ENCODE results near the gene CASQ2.

The CASQ2 gene

DNA sequence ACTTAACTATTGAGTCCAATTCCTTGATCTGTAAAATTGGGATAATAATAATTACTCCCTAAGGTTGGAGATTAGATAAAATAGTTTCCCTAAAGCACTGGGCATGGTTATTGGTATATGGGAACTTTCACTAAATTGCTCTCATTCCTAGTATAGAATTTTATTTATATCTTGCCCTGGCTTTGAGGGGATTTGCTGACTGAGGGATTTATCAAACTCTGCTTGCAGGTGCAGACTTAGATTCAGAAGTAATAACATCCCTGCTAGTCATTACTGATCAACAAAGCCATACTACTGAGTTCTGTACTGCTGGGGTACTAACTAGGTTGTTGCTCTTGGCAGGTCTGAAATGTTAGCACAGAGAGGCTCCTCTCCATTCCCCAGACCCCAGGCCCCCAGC, 41.9 kb downstream of the CASQ2 start:
- no peak for DNase-seq

DNA sequence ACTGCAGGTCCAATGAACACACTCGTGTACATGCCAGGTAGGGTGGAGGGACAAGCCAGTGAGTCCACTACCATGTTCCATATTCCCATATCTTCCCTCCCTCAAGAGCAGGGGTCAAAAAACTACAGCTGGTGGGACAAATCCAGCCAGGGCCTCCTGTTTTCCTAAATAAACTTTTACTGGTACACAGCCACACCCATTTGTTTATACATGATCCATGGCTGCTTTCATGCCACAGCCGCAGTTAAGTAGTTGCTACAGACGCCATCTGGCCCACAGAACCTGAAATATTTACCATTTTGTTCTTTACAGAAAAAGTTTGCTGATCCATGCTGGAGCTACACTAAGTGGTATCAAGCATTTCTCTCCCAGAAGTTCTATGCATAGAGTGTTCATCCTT, 42.4 kb downstream of the CASQ2 start:
- DNase-seq: no peak

DNA sequence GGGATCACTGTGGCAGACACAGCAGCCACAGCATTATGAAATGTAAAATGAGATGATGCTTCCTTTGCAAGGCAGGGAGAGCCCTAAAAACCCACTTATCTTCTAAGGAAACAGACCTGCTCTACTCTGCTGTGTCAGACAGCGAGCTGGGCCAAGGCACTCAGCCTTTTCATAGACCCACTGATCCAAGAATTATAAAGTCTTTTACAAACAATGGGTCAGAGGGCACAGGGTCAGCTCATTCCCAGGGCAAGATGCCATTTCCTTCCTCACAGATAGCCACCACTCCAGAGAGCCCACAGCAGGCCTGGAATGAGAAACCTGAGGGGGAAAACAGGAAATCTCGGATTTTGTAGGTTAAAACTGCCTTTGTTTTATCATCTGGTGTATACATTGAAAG, 42.9 kb downstream of the CASQ2 start:
- no peak for DNase-seq

DNA sequence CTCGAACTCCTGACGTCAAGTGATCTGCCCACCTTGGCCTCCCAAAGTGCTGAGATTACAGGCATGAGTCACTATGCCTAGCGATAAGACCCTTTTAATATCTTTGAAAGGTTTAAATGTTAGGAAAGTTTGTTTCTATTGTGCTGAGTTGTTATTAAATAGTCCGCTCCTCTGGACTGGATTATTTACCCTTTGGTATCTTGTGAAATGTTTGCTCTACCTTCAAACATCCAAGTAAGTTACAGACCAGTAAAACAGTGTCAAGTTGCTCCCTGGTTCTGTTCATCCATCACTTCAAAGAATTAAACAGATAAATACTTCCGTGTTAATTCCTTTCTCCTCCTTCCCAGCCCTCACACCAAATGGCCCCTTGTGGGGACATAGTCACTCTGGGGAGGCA, 44.8 kb downstream of the CASQ2 start:
- no peak for DNase-seq

DNA sequence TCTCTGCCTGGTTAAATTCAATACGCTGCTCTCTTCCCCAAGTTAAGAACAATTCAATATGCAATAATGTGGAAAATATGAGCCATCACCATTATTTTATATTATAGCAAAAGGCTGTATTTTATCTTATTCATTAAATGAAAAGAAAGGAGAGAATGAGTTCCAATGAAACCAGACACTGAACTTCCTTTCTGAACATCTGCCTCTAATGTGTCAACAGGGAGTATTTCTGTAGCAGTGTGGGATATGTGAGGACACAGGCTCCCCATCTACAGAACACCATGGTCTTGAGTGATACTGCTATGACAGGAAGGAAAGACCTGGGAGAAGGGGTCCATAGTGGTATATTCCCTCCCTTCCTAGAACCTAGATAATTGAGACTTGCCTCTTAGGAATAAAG, 46.3 kb downstream of the CASQ2 start:
- no peak for DNase-seq

DNA sequence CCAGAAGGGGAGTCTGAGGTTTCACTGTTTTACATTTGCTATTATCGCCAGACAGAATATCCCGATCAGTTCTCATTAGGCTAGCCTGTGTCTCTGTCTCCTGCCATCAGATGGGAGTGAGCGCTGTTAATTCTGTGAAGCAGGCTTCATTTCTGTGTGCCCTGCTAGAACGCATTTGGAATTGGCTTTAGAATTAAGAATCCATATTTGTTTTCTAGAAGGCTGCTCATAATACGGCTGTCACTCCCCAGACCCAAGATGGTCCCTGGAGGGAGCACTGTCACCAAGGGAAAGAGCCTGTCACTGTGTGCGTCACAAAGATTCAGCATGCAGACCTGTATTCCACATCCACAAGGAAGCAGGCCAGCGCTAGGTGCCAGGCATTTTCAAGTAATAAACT, 49.2 kb downstream of the CASQ2 start:
- no peak for DNase-seq

DNA sequence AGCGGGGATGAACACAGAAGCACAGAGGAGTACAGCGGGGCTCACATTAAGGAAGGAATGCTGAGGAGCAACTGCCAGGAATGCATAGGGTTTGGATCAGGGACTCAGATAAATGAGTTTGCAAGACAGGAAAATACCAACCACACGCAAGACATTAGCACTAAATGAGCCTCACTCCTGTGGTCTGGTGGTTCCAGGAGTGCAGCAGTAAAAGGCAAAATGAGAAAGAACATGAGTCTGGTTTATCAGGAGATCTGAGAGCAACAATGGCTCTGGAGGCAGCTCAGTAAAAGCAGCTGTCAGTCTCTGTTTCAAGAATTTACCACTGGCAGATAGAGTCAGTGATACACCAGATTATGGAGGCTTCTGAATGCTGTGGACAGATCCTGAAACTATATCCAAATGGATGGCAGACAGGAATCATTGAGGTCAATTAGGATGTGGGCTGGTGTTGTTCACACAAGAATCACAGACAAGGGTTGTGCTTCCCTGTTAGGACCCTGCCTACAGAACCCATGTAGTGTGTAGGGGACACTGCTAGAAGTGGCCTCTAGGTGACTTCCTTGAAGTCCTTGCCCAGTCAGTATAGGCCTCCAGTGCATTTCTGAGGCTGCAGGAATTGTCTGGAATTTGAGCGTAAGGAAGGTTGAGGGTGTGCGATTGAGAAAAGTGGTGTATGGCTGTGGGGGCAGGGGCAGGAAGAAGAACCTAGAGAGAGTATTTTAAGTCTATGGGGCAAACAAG, 50.3 kb downstream of the CASQ2 start:
- DNase-seq: no peak

DNA sequence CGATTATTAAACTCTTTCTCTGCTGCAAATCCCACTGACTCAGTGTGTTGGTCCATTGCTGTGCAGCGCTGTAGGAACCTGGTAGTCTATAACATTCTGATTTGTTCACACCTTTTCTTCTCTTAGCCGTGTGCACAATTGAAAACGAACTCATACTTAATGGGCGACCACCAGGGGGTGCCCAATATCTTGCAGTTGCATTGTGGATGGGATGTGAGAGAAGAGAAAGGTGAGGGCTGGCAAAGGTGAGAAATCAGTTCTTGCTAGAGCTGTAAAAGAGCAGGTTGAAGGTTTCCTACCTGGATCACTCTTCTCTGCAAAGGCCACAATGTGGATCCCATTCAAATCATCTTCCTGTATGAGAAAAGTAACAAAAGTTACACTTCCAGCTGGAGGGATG, 51.0 kb downstream of the CASQ2 start:
- DNase-seq: peak in 1 of 2 experiments; percentile 3

DNA sequence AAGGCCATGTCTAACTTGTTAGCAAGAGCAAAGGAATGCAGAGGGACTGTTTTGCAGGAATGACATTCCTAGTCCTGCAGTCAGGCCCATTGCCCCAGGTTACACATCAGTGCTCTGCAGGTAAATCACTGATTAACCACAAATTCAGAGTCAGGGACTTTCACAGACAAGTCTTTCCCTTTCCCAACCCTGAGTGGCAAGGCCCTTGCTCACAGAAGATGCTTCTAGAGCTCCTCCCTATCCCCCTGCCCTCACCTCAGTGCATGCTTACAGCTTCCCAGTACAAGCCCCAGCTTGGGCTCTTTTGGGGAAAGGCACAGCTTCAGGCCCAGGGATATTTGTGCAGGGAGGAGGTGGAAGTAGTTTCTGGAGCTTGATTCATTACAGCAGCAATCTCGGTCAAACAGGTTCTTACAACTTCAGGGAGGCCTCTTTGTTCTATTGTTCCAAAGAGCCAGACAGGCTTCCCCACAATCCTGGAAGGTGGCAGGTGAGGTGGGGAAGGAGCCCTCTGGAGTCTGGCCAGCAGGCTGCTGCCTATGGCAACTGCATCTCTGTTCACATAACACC, 53.9 kb downstream of the CASQ2 start:
- DNase-seq: no peak

DNA sequence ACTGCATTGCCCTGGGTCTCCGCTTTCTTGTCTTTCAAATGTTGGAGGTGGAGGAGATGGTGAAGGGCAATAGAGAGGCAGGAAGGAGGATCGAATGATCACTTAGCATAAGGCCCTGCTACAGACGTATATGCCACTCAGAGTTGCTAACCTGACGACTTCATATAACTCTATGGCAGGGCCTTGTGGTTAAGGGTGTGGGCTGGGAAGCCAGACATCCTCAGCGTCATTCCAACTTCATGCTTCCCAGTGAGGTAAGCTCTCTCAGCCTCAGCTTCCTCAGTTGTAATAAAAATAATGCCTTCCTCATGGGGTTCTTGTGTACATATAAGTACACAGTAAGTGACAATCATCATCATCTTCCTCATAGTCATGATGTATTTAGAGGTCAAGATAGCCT, 54.6 kb downstream of the CASQ2 start:
- DNase-seq: no peak

DNA sequence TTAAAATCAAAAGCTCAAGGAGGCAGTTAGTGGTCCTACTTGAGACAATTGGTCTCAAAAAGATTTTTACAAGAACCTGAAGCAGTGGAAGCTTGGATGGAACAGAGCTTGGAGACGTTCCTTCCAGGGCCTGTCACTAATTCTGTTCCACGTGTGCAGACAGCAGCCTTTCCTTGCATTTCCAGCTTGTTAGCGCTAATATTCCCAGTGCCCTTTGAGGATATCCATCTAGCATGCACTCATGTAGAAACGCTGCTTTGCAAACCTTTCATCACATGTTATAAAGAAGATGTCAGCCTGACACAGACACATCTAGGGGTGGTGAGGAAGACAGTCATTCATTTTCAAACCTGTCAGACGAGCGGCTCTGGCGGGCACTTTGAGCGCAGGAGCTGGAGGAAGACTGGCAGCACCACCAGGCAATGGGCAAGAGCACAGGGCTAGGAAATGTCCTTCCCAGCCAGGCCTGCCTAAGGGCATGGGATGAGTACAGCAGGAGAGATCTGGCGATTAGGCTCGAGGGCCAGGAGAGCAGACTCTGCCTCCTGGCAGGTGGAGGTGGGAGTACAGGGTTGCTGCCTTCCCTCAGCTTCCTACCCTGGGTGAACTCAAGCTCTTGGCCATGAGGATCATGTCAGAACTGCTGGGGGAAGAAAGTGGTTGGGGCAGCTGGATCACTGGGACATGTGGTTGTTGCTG, 55.5 kb downstream of the CASQ2 start:
- no peak for DNase-seq

DNA sequence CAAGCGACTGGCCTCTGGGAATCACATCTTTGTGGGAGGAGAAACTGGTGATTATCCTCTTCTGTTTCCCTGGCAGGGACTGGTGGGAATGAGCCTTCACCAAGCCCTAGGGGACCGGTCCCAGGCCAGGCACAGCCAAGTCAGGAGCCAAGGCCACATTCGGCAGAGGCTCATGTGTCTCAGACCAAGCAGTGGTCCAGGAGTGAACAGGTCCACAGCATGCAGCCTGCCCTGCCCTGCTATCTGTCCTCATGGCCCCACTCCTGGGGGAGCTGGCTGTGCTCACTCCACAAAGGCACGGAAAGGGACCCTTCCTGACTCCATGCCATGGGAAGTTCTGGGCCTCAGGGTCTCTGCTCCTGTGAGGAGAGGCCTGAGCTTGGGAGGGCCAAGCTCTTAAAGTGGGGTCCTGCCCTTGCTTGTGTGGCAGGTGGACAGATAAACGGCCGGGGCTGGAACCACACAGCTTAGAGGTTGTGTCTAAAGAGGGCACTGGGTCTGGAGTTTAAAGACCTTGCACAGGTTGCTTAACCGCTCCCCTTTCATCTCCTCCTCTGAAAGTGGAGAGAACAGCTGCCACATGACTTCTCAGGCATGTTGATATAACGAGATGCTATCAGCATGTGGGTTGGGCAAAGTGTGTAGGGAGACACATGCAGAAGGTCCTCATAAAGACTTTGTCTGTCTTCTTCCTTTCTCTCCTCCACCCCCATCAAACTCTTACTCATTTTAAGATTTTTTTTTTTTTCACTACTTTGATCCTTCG, 57.5 kb downstream of the CASQ2 start:
- no peak for DNase-seq

DNA sequence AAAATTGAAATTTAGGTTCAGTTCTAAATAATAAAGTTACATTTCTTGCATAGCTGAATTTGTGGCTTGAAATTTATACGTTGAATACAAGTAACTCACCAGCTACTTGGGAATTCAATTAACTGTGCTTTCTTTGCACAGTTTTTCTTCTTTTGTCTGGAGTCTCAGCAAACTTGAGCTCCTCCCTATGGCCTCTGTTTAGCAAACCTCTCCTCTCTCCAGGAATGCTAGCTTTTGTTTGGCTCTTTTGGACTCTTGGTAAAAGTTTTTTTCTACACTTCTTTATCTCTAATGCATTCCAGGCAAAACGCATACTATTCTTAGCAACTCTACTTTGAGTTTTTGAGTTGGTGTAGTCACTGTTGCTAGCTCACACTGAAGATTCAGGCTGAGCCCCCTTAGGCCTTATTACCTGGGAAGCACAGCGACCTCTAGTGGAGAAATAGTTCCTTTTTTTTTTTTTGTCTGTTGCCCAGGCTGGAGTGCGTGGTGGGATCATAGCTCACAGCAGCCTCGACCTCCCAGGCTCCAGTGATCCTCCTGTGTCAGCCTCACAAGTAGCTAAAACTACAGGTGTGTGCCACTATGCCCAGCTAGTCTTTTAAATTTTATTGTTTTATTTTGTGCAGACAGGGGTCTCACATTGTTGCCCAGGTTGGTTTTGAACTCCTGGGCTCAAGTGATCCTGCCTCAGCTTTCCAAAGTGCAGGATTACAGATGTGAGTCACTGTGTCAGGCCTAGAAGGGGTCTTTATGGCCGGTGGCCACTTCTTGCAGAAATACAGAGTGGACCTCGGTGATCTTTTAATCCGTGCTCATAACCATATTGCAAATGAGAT, 61.7 kb downstream of the CASQ2 start:
- no peak for DNase-seq

DNA sequence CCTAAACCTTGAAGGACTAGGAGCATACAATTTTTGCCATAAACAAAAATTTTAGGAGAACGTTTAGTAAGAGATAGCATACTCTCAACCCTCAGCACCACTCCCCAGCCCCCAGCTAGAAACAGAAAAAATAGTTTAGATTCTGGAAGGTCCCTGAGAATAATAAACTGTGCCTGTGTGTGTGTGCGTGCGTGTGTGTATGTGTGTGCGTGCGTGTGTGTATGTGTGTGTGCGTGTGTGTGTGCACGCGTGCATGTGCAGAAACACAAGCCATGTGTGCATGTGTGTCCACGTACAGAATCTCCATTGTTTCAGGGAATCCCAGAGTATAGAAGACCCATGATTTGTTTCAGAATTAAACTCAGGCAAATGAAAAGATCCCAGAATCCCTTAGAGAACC, 62.6 kb downstream of the CASQ2 start:
- no peak for DNase-seq

DNA sequence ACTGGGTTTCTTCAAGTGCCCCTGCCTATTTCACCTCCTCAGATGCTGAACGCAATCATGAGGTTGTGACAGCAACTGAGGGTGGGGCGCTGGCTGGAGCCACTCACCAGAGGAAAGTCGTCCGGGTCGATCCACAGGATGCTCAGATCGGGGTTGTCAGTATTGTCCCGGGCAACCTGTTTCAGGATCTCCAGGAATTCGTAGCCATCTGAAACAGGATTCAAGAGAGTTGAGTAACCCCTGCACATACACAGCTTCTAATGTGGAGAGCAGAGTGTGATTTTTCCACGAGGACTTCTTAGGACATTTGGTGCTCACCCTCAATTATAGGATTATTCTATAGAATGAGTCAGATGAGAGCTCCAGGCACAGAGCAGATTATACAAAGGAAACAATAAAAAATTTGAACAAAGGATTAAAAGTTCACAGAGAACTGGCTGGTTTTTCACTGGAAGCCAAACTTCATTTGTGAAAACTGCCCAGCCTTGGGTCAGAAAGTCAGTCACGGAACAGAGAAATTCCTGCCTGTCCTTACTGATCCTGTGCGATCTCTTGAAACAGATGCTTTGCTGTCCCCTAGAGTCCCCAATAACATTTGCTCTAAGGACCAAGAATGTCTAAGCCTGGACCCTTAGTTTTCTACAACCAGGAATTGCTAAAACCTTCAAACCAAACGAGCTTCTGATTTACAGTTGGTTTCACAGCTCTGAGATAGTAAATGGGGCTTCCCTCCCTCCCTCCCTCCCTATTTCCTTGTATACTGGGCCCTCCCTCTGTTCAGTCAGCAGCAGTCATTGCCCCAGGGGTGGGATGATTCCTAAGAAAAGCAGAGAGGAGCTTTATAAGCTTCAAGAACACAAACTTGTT, 63.2 kb downstream of the CASQ2 start:
- DNase-seq: no peak

DNA sequence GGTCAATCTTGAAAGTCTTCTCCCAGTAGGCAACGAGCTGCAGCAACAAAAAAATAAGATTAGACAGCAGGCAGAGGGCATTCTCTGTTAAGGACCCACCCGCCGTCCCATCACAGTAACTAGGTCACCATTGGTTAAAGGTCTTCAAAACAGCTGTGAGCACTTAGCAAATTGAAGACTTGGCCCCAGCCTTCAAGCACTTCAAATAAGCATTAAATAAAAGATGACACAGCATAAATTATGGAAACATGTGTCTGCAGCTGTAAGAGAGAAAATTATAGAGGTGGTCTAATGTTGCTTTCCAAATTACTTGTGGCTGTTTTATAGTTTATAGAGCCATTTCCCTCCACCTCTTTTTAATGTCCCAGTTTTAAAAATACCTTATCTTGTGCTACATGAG, 65.6 kb downstream of the CASQ2 start:
- DNase-seq: no peak

DNA sequence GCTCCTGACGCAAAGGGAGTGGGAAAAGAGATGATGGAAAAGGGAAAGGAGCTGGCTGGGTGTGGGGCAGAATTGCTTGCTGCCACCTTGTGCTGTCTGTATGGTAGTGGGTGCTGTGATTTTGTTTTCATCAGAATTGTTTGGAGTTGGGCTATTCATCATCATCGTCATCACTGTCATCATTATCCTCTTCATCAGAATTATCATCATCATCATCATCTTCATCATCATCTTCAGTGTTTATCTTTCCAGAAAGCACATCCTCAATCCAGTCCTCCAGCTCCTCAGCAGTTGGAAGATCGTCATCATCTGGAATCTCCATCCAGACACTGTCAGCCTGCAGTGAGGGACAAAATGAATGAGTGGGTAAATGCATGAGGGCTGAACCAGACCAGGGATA, 67.4 kb downstream of the CASQ2 start:
- DNase-seq: no peak

DNA sequence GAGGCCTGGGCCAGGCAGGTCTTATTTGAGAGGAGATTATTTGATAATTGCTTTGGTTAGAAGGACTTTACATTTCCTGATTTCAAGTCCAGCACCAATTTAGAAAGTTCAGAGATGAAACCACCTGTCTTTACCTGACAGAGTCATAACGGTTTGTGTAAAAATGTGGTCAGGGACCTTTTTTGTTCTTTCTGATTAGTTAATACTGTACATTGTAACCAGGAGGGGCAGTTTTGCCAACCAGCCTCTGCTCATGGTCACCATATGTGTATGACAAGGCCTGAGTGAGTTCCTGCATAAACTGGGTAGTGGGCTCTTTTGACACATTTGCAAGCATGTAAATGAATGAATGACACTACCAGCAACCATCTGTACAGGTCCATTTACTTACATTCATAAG, 70.9 kb downstream of the CASQ2 start:
- DNase-seq: no peak

DNA sequence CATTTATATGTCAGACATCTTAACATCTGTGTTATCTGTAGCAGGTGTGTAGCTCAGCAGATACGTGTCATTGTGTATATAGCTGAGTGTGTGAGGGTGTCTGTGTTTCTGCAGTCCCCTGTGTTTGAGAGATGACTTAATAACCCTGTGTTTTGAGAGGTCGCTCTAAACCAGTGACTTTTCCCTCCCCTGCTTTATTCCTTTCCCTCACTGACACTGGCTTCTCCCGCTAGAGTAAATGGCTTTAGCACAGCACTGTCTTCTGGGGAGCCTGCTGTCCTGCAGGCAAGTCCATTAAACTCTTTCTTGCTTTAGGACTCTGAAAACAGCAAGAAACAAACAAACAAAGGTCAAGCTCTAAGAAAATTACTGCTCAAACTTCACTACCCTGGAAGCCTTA, 73.7 kb downstream of the CASQ2 start:
- no peak for DNase-seq

DNA sequence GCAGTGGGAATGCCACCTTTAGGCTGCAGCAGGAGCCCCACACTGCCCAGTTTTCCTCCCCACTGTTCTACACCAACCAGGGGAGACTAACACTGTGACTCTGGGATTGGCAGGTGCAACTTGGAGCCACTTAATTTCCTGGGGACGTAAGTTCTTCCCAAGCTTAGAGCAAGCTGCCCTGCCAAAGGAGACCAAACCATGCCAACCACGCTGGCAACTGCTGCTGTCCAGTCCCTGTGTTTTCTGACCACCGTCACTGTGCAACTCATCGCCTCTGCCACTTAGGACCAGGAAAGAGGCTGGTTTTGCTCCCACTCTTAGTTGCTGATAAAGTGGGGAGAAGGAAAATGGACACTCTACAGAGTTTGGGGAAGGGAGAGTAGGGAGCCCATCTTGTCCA, 76.3 kb downstream of the CASQ2 start:
- no peak for DNase-seq

DNA sequence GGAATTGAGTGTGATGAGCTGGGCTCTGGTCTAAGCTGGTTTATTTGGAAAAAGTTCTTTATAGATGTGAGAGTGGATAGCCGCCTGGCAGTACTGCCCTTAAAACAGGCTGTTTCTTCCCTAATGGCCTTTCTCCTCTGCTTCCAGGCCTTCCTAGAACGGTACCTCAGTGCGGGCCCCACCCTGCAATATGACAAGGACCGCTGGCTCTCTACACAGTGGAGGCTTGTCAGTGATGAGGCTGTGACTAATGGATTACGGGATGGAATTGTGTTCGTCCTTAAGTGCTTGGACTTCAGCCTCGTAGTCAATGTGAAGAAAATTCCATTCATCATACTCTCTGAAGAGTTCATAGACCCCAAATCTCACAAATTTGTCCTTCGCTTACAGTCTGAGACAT, 77.5 kb downstream of the CASQ2 start:
- DNase-seq: no peak

DNA sequence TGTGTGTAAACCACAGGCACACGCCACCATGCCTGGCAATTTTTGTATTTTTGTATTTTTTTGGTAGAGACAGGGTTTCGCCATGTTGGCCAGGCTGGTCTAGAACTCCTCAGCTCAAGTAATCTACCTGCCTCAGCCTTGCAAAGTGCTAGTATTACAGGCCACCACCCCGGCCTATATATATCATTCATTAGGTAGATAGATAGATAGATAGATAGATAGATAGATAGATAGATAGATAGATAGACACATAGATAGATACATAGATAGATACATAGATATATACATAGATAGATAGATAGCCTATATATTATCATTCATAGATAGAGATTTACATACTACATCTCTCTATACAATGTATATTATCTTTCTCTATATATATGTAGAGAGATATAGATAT, 80.8 kb downstream of the CASQ2 start:
- no peak for DNase-seq
